NCI-H69 (cell line): ENCODE measurements around the gene TNFSF9.

Experiments
- DNase-seq: peaks from one replicate; lab custom pipeline; 2025; lab: John Stamatoyannopoulos, UW

TNFSF9 gene

GRCh38 chr19:6530386-6531162 lies at the start of gene TNFSF9:
TSS of gene TNFSF9 (plus strand) at chr19:6531026. CDS start at chr19:6531037, 11 bp downstream.
- DNase-seq, result peak; percentile 13

GRCh38 chr19:6481541-6482342 lies 49.1 kb upstream of the TNFSF9 start, which contains the start of gene DENND1C:
TSS of gene DENND1C (minus strand) at chr19:6481787. CDS start at chr19:6481695, 92 bp downstream.
- no peak for DNase-seq

- no peak for DNase-seq
Observed at GRCh38 chr19:6482343-6482686, 48.5 kb upstream of the TNFSF9 start.

GRCh38 chr19:6483235-6483634 lies 47.6 kb upstream of the TNFSF9 start:
- no peak for DNase-seq

GRCh38 chr19:6484230-6484629 lies 46.6 kb upstream of the TNFSF9 start:
- DNase-seq, result no peak

GRCh38 chr19:6484831-6485230 lies 46.0 kb upstream of the TNFSF9 start:
- no peak for DNase-seq

- no peak for DNase-seq
Observed at GRCh38 chr19:6489278-6490061, 41.4 kb upstream of the TNFSF9 start.

GRCh38 chr19:6490134-6490533 lies 40.7 kb upstream of the TNFSF9 start:
- no peak for DNase-seq

GRCh38 chr19:6491802-6492592 lies 38.8 kb upstream of the TNFSF9 start:
- no peak for DNase-seq

- no peak for DNase-seq
Observed at GRCh38 chr19:6494438-6495036, 36.3 kb upstream of the TNFSF9 start.

GRCh38 chr19:6495947-6496346 lies 34.9 kb upstream of the TNFSF9 start:
- DNase-seq, result no peak

- DNase-seq, result no peak
Observed at GRCh38 chr19:6498294-6499036, 32.4 kb upstream of the TNFSF9 start.

GRCh38 chr19:6499052-6499790 lies 31.6 kb upstream of the TNFSF9 start:
- no peak for DNase-seq

GRCh38 chr19:6500837-6501739 lies 29.7 kb upstream of the TNFSF9 start:
- no peak for DNase-seq

GRCh38 chr19:6501740-6502648 lies 28.8 kb upstream of the TNFSF9 start, which contains the start of gene TUBB4A:
TSS of gene TUBB4A (minus strand) at chr19:6502309. CDS start at chr19:6502212, 97 bp downstream.
- DNase-seq, result no peak

GRCh38 chr19:6503407-6504201 lies 27.2 kb upstream of the TNFSF9 start:
- DNase-seq, result no peak
